ENCODE measurements around the gene ATP8A1. TPM values are rescaled to one million over a fixed set of nuclear protein-coding genes. Genes with fewer than 3 reads are reported as not detected.
"Not testable (repeated sequence)": the region's sequence is repeated elsewhere in the genome, so short reads cannot be mapped to it uniquely, and the experiment has no call there.

The ATP8A1 gene
- total RNA-seq, 1 donor from 2014 or later = 13.7 TPM

DNA sequence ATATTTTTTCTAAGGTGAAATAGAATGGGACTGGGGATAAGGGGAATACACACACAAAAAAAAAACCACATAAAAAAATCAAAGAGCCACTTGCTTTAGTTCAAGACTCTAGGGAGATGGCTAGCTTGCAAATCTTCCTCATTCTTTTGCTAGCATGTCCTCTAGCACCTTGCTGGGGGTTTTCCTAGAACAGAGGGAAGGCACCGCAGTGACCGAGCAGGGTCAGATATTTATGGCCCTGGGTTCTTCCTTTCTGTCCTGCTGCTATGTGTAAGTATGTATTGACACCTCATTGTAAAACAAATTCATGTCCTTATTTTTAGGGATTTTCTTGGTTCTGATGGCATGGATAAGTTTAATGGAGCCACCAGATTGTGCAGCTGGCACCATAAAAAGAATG is 178.4 kb downstream of the ATP8A1 start:
- Mint-ChIP-seq H3K36me3 (ENCODE audit: insufficient read depth) (no peaks in the 10 kb centered on the region), H3K4me1 (ENCODE audit: low read depth) (no peaks in the 10 kb centered on the region), H3K27me3 (no peaks in the 10 kb centered on the region), H3K4me3 (ENCODE audit: low read depth) (no peak overlapping the region), H3K9me3 (ENCODE audit: low read depth) (no peaks in the 10 kb centered on the region), H3K27ac (no peak overlapping the region)
- no peak for DNase-seq (ENCODE audit: low spot score, unreplicated experiment)
- TF ChIP-seq, protein P1, sequence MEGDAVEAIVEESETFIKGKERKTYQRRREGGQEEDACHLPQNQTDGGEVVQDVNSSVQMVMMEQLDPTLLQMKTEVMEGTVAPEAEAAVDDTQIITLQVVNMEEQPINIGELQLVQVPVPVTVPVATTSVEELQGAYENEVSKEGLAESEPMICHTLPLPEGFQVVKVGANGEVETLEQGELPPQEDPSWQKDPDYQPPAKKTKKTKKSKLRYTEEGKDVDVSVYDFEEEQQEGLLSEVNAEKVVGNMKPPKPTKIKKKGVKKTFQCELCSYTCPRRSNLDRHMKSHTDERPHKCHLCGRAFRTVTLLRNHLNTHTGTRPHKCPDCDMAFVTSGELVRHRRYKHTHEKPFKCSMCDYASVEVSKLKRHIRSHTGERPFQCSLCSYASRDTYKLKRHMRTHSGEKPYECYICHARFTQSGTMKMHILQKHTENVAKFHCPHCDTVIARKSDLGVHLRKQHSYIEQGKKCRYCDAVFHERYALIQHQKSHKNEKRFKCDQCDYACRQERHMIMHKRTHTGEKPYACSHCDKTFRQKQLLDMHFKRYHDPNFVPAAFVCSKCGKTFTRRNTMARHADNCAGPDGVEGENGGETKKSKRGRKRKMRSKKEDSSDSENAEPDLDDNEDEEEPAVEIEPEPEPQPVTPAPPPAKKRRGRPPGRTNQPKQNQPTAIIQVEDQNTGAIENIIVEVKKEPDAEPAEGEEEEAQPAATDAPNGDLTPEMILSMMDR (IDR thresholded peaks at IDR 0.05; ENCODE audit: unreplicated experiment) = no peak

DNA sequence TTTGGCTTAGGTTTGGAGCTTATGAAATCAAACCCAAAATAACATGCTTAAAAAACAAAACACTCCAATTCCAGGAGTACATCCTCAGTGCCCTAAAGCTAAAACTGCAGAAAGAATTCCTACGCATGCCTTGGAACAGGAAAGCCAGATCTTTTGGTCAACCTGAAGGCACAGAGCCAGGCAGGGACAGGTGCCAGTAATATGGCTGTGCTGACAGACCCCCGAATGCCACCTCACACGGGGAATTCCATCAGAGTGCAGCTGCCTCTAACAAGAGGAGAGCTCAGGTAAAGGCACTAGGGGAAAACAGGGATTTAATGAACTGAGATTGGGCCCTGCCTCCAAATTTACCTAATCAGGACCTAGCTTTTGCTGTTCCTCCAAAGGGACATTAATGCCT is 182.5 kb downstream of the ATP8A1 start:
- Mint-ChIP-seq H3K27ac (no peak overlapping the region), H3K4me1 (ENCODE audit: low read depth) (peaks cover 5% of the 10 kb centered on the region)
- TF ChIP-seq, protein P1 (IDR thresholded peaks at IDR 0.05; ENCODE audit: unreplicated experiment) = no peak

DNA sequence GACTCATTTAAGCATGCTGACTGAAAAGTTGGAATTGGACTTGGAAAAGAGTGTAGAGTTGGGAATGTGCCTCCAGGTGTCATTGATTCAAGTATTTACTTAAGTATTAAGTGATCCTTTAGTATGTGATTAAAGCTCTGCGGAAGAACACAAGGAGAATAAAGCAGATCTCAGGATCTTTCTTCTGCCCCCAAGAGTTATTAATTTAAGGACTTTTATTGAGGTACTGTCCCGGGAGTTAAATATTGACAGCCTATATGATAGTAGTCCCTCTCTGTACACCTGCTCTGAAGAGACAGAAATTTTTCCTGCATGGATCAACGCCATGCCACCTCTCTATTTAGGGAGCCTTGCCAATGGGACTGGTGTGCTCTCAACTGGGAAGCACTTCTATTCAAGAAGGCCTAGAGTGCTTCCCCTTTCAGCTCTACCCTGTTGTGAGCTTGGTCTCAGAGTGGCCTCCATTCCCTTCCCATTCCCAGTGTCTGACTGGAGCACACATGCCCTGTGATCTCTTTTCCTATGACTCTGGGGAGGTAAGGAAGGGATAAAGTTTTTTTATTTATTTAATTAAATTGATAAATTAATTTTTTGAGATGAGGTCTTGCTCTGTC is 183.7 kb downstream of the ATP8A1 start:
- H3K9me3 Mint-ChIP-seq (ENCODE audit: low read depth) = no peaks in the 10 kb centered on the region
- H3K27ac Mint-ChIP-seq = no peak overlapping the region
- H3K4me1 Mint-ChIP-seq (ENCODE audit: low read depth) = peaks cover 5% of the 10 kb centered on the region
- DNase-seq (ENCODE audit: low spot score, unreplicated experiment) = no peak
- no peak overlapping the region for H3K4me3 Mint-ChIP-seq (ENCODE audit: low read depth)
- H3K36me3 Mint-ChIP-seq (ENCODE audit: insufficient read depth) = no peaks in the 10 kb centered on the region
- TF ChIP-seq, protein P1 (IDR thresholded peaks at IDR 0.05; ENCODE audit: unreplicated experiment) = no peak
- H3K27me3 Mint-ChIP-seq = no peaks in the 10 kb centered on the region

More for the DNA sequence above, 182.5 kb downstream of the ATP8A1 start:
- Mint-ChIP-seq H3K36me3 (ENCODE audit: insufficient read depth) (no peaks in the 10 kb centered on the region), H3K27me3 (no peaks in the 10 kb centered on the region), H3K4me3 (ENCODE audit: low read depth) (no peak overlapping the region), H3K9me3 (ENCODE audit: low read depth) (no peaks in the 10 kb centered on the region)
- no peak for DNase-seq (ENCODE audit: low spot score, unreplicated experiment)

DNA sequence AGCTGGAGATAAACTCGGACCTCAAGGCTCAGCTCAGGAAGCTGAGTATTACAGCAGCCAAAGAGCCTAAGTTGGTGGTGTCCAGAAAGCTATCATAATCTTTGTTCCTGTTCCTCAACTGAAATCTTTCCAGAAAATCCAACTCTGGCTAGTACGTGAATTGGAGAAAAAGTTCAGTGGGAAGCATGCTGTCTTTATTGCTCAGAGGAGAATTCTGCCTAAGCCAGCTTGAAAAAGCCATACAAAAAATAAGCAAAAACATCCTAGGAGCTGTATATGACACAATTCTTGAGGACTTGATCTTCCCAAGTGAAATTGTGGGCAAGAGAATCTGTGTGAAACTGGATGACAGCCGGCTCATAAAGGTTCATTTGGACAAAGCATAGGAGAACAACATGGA is 185.0 kb downstream of the ATP8A1 start:
- H3K27me3 Mint-ChIP-seq = no peaks in the 10 kb centered on the region
- no peak overlapping the region for H3K27ac Mint-ChIP-seq
- TF ChIP-seq, protein P1 (IDR thresholded peaks at IDR 0.05; ENCODE audit: unreplicated experiment) = no peak
- no peaks in the 10 kb centered on the region for H3K9me3 Mint-ChIP-seq (ENCODE audit: low read depth)
- H3K4me3 Mint-ChIP-seq (ENCODE audit: low read depth) = no peak overlapping the region
- peaks cover 8% of the 10 kb centered on the region for H3K4me1 Mint-ChIP-seq (ENCODE audit: low read depth)
- no peak for DNase-seq (ENCODE audit: low spot score, unreplicated experiment)
- H3K36me3 Mint-ChIP-seq (ENCODE audit: insufficient read depth) = no peaks in the 10 kb centered on the region

DNA sequence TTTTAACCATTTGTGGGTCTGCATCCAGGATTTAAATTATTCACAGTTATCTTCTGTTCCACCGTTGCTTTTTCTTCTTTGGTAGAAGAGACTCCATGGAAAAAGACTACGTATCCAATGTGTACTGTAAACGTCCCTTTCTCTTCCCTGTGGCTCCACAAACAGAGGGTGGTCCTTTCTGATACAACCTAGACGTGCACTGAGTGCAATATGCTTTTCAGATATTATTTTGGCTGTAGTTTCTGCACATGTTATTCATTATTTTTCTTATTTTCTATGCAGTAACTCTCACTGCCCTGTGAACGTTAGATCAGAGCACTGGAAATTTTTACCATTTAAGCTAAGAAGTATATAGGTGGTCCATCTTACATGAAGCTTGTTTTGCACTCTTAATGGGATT is 186.9 kb downstream of the ATP8A1 start:
- Mint-ChIP-seq H3K36me3 (ENCODE audit: insufficient read depth) (no peaks in the 10 kb centered on the region), H3K27ac (no peak overlapping the region), H3K4me1 (ENCODE audit: low read depth) (peaks cover 8% of the 10 kb centered on the region), H3K4me3 (ENCODE audit: low read depth) (no peak overlapping the region), H3K27me3 (no peaks in the 10 kb centered on the region), H3K9me3 (ENCODE audit: low read depth) (no peaks in the 10 kb centered on the region)
- TF ChIP-seq, protein P1 (IDR thresholded peaks at IDR 0.05; ENCODE audit: unreplicated experiment) = no peak
- no peak for DNase-seq (ENCODE audit: low spot score, unreplicated experiment)

DNA sequence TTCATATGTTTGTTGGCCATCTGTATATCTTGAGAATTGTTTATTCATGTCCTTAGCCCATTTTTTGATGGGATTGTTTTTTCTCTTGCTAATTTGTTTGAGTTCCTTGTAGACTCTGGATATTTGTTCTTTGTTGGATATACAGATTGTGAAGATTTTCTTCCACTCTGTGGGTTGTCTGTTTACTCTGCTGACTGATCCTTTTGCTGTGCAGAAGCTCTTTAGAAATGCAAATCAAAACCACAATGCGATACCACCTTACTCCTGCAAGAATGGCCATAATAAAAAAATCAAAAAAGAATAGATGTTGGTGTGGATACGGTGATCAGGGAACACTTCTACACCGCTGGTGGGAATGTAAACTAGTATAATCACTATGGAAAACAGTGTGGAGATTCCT is 189.1 kb downstream of the ATP8A1 start:
- H3K27ac Mint-ChIP-seq; DNase-seq (ENCODE audit: low spot score, unreplicated experiment); H3K4me3 Mint-ChIP-seq (ENCODE audit: low read depth); H3K9me3 Mint-ChIP-seq (ENCODE audit: low read depth); H3K36me3 Mint-ChIP-seq (ENCODE audit: insufficient read depth); H3K27me3 Mint-ChIP-seq; H3K4me1 Mint-ChIP-seq (ENCODE audit: low read depth): not testable (repeated sequence)
